Stimulated activated CD4-positive, alpha-beta T cell treated with anti-CD3 and anti-CD28 coated beads, Interleukin-15, amount 100 ng/mL, for 24 hours (primary cell): ENCODE data around the gene STAP1.

Experiments used
- DNase-seq: peaks from one replicate; pipeline ENCODE4 v3.0.0-alpha.2; 2020

The STAP1 gene

GRCh38 chr4:67565284-67565683 lies 6.8 kb downstream of the STAP1 start:
- DNase-seq, result no peak

DNA sequence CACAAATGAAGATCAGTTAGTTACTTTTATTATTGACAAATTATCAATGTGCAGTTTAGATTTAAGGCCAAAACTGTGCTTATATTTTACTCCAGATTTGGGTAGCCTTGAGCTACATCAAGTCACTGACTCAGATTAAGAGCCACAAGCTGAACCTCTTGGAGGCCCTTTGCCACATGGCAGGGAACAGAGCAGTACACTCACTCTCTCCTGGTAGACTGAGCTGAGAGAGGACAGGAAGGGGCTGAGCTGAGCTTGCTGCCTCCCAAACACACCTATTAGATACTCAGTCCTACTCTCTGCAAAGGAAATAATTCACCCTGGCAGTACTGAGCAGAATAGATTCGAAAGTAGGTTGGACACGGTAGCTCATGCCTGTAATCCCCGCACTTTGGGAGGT lies 7.8 kb downstream of the STAP1 start:
- no peak for DNase-seq

DNA sequence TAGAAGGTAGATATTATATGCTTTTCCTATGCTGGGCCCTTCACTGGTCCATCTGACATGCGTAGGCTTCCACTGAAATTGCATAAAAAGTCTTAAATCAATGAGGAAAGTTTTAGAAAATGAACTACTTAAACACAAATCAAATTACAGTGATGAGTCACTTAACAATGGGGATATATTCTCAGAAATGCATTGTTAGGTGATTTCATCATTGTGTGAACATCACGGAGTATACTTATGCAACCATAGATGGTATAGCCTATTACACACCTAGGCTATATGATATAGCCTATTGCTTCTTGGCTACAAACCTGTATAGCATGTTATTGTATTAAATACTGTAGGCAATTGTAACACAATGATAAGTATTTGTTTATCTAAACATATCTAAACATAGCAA lies 10.3 kb downstream of the STAP1 start:
- no peak for DNase-seq

DNA sequence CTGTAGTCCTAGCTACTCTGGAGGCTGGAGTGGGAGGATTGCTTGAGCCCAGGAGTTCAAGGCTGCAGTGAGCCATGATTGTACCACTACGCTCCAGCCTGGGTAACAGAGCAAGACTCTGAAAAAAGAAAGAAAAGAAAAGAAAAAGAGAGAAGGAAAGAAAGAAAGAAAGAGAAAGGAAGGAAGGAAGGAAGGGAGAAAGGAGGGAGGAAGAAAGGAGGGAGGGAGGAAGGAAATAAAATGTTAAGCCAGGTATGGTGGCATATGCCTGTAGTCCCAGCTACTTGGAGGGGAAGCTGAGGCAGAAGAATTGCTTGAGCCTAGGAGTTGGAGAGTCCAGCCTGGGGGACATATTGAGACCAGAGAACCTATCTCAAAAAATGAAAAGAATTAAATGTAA lies 12.0 kb downstream of the STAP1 start:
- no peak for DNase-seq

DNA sequence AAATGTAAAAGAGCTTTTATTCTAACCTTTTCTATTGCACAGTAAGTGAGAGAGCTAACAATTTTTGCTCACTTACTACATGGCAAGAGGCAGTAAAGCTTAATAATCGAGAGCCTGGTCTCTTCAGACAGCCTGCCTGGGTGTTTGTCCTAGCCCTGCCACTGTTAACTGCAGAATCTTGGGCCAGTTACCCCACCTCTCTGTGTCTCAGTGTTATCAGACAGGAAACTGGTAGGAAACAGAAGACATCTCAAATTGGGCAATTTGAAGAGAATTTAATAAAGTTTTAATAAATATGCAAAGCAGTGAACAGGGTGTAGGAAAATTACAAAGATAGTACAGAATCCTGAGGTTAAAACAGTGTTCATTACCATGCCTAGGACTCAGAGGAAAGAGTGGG lies 13.4 kb downstream of the STAP1 start:
- no peak for DNase-seq

GRCh38 chr4:67573193-67573592 lies 14.7 kb downstream of the STAP1 start:
- no peak for DNase-seq

GRCh38 chr4:67575232-67576058 lies 16.9 kb downstream of the STAP1 start:
- DNase-seq, result no peak

GRCh38 chr4:67576059-67576466 lies 17.5 kb downstream of the STAP1 start:
- no peak for DNase-seq

- no peak for DNase-seq
These were observed 18.0 kb downstream of the STAP1 start for GRCh38 chr4:67576538-67576937.

DNA sequence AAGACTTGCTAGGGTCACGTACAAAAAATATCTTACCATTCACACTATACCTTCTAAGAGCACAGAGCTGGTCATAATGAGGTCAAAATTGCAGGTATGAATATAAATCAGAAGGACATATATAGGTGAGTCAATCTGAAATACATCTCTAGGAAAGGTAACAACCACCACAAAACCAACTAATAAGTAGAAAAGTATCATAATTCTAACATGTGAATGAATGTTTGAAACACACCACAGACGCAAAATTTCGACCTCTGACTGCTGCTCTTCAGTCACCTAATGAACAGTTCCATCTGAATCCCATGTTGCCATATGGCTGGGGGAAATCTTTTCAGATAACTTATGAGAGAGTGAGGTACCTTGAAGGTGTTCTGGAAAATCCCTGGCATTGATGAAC lies 22.1 kb downstream of the STAP1 start:
- no peak for DNase-seq

- no peak for DNase-seq
These were observed 22.8 kb downstream of the STAP1 start for GRCh38 chr4:67581208-67581857.

DNA sequence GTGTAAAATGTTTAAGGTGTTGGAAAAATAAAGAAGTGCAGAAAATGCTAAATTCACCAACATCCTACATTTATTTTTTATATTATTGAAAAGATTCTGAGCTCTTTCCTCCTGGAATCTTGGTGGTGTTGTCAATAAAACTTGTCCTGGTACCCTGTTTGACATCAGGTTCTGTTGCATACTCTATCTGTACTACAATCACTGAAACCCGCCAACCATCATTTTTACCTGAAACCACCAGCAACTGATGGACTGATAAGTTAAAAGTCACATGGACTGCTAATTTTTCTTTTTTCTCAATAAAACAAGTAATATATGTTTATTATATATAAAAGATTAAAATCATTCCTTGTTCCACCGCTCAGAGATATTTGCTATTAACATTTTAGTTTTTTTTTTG lies 23.4 kb downstream of the STAP1 start:
- DNase-seq, result no peak

- no peak for DNase-seq
These were observed 26.0 kb downstream of the STAP1 start for GRCh38 chr4:67584496-67584895.

DNA sequence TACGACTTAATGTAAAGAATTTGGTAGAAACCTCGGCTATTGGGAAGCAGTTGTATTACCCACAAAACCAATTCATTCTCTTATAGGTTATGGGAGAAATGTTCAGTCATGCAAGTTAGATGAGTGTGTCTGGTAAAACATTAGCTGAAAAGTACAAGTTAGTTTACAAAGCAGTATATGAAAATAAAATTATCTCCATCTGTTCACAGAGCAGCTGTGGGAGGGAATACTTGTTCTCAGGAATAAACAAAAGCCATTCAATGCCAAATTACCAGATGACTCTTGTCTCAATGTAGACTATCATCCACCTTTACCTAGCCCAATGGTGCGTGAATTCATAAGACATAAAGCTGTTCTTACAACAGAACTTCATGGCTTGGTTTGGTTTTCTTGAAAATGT lies 28.6 kb downstream of the STAP1 start:
- no peak for DNase-seq

DNA sequence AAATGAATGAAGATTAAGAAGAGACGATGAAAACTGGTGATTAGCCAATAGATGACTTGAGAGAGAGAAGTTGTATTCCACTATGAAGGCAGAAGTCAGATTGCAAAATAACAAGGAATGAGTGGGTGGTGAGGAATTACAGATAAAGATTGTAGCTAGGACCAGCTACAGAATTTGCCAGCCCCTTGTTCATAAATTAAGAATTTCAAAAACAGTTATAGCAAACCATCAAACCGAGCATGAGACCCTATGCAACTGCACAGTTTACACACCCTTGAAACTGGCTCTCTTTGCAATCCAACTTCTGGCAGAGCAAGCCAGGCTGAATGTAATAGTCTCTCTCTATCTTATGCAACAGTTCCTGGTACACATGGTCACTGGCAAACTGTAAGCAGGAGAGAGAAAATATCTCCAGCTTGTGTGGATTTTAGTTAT lies 35.2 kb downstream of the STAP1 start:
- DNase-seq, result no peak

GRCh38 chr4:67603310-67604028 lies 44.9 kb downstream of the STAP1 start:
- DNase-seq, result no peak

DNA sequence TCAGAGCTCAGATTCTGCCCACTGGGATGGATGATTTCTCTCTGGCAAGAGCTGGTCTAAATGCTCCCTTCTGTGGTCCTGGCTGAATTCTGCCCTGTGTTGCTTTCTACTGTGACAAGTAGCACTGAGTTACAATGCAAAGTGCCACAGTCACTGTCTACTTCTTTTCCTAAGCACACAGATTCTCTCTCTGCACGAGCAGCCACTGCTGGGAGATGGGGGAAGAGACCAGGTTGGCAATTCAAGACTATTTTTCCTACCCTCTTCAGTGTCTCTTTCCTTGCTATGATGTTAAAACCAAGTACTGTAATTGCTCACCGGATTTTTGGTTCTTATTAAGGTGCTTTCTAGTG lies 45.5 kb downstream of the STAP1 start:
- no peak for DNase-seq

DNA sequence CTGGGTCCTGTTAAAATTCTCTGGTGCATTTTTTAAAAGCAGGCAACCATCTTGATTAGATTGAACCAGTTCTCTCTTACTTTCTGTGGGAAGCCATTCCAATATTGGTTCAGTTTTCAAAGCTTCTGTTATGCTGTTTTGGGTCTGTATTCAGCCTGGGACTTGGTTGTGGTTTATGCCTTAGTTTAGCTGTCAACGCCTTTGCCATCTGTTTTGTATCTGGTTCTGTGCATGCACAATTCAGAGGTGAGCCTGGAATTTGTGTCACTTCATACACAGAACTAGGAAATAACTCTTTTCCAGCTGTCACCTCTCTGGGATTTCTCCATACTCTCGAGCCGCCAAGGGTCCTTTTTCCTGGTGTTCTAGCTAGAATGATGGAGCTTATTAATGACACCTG lies 46.2 kb downstream of the STAP1 start:
- DNase-seq, result no peak

- no peak for DNase-seq
These were observed 49.5 kb downstream of the STAP1 start for GRCh38 chr4:67608027-67608426.

- no peak for DNase-seq
These were observed 55.7 kb downstream of the STAP1 start for GRCh38 chr4:67614186-67614585.

GRCh38 chr4:67615119-67615518 lies 56.6 kb downstream of the STAP1 start:
- DNase-seq, result no peak

GRCh38 chr4:67616478-67616877 lies 58.0 kb downstream of the STAP1 start:
- DNase-seq, result no peak

DNA sequence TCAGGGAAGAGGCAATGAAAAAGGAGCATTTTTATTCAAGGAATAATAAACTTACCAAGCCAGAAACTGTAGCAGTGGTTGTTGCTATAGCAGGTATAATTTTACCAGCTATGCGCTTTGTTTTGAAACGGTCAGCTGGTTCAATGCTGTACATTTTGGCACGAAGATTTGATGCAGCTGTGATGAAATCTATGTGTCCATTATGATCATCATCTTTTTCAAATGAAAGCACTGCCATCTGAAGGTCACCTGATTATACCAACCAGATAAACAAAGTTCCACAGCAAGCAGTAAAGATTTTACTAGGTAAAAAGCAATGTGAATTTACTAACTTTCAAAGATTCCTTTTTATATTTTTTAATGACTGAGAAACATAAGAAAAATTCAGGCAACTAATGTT lies 66.4 kb downstream of the STAP1 start:
- no peak for DNase-seq

DNA sequence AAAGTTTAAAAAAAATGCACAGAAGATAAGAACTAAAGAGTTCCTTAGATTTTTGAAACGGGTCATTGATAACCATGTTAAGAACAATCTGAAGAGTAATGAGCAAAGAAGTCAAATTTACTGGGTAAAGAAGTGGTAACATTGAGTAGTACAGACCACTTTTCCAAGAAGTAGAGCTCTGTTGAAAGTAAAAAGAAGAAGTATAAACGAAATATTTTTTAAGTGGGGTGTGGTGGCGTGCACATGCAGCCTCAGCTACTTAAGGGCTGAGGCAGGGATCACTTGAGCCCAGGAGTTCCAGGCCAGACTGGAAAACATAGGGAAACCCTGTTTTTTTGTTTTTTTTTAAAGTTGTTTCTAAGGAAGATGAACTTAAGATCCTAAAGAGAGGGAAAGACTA lies 74.0 kb downstream of the STAP1 start:
- DNase-seq, result no peak
